HuH-7.5 (cell line): Measurements from ENCODE around the gene E2F6.

Experiments used
- DNase-seq: peaks from one replicate; pipeline ENCODE4 v3.0.0; 2011; ENCODE audit warnings: low spot score

The E2F6 gene

DNA sequence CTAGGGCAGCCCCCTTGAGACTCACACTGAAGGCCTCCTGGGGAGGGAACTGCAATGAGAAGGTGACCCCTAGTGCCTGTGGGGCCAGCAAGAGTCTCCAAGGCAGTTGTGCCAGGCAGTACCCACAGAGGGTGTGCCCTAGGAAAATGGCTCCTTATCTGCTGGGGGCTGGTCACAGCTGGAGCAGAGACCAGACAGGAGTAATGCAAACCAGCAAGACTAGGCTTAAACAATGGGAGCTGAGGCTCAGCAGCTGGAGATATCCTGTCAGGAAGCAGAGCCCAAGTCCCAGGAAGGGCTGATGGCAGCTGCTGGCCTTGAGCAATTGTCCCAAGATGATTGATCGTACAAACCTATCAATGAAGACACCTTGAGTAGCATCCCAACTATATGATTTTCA is 26.8 kb upstream of the E2F6 start:
- DNase-seq = no peak

- no peak for DNase-seq
Measured at GRCh38 chr2:11492244-11492643, 26.3 kb upstream of the E2F6 start.

- no peak for DNase-seq
Measured at GRCh38 chr2:11491348-11491933, 25.5 kb upstream of the E2F6 start.

DNA sequence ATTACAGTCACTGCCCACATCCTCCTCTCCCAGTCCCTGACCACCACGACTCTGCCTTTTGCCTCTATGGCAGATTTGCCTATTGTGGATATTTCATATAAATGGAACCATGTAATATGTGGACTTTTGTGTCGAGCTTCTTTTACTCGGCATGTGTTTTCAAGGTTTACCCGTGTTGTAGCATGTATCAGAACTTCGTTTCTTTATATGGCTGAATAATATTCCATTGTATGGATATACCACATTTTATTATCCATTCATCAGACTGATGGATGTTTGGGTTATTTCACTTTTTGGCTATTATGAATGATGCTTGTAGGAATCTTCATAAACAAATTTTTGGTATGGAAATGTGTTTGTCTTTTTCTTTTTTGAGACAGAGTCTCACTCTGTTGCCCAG is 24.2 kb upstream of the E2F6 start:
- DNase-seq = no peak

DNA sequence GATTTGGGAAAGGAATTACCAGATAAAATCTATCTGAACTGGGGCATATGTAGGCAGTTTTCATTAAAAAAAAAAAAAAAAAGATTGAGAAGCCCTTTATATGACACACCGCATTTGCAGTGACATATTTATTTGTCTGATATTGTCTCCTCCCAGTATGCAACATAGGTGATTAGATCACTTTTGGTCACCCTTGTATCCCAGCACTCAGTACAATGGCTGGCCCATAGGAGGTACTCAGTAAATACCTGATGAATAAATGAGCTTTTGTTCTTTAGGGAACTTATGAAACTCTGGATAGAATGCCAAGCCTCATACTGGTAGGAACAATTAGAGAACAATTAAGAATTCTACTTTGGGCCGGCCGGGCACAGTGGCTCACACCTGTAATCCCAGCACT is 22.8 kb upstream of the E2F6 start:
- no peak for DNase-seq

- DNase-seq = no peak
Measured at GRCh38 chr2:11483806-11484617, 18.1 kb upstream of the E2F6 start.

DNA sequence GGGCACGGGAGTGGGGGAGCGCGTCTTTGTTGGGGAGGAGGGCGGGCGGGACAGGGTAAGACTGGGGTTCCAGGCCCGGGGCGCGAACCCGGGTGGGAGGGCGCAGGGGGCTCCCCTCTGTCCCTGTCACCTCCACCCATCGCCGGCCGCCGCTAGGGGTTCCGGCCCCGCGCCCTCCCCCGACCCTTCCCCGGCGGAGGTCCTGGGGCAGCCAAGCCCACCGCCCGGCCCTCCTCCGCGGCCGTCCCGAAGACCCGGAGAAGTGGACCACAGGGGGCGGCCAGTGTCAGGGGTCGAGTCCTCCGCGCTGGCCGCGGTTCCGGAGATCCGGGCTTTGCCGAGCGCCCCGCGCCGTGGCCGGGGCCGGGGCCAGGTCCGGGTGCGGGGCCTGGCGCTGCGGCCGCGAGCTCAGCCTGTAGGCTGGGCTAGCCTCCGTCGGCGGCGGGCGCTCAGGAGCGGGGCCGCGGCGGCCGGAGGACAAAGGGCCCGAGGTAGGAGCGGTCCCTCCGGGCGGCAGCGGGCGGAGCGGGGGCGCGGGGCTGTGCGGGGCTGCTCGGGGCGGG is 16.6 kb upstream of the E2F6 start:
- peak; percentile 39 for DNase-seq

DNA sequence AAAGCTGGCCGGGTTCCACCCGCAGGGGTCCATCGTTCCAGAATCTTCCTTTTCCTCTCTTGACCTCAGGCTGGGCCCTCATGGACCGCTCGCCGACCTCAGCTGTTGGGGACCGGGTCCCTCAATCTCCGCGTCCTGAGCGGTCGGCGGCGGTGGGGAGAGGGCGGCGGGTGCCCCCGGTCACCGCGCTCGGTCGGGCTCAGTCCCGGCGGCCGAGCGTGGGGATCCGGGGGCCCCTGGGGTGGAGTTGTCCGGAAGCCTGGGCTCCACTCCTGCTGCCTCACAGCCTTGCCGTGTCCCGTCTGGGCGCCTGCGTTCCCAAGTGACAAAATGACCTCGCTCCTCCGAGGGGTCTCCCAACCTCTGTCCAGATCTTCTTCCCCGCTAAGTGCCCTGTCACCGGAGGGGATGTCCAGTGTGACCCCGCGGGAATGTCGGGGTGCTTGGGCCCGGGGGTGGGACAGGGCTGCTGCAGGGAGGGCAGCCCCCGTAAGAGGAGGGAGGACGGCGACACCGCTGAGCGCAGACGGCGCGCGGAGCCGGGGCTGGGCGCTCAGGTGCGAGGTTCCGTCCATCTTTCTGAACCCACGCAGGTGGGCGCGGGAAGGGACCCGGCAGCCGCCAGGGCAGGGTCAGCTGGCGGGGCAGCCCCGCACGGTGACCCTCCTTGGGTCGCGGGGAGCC is 16.0 kb upstream of the E2F6 start:
- DNase-seq = no peak

DNA sequence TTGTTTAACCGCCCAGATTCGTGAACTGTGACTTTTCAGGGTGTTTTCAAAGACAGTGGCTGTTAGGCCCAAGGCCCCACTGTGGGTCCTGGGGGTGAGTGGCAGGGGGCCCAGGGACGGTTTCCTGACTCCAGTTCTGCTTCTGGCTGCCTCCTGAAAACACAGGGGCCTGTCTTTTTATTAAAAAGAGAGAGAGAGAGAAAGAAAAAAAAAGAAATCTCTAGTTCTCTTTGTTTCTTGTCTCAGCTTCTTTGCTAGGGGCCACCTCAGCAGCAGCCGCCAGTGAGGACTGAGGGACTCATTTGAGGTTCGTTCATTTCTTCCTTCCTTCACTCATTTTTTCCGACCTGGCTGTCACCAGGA is 15.4 kb upstream of the E2F6 start:
- DNase-seq = no peak

DNA sequence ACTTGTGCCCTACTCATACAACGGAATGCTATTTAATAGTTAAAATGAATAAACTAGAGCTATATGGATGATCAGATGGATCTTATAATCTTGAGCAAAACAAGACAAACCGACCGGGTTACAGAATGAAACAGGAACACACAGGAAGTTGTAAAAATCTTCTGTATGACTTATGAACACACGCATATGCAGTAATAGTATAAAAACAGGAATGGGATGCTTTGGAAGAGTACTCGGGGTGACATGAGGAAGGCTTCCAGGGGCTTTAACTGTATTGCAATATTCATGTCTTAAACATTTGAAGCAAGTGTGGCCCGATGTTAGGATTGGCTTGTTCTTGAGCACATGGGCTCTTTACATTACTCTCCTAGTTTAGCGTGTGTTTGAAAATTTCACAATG is 14.9 kb upstream of the E2F6 start:
- DNase-seq = no peak

GRCh38 chr2:11480406-11480805 is 14.4 kb upstream of the E2F6 start:
- no peak for DNase-seq

GRCh38 chr2:11478899-11479605 is 13.1 kb upstream of the E2F6 start:
- no peak for DNase-seq

- peak; percentile 57 for DNase-seq
Measured at GRCh38 chr2:11477994-11478393, 12.0 kb upstream of the E2F6 start.

- no peak for DNase-seq
Measured at GRCh38 chr2:11473659-11474433, 7.9 kb upstream of the E2F6 start.

DNA sequence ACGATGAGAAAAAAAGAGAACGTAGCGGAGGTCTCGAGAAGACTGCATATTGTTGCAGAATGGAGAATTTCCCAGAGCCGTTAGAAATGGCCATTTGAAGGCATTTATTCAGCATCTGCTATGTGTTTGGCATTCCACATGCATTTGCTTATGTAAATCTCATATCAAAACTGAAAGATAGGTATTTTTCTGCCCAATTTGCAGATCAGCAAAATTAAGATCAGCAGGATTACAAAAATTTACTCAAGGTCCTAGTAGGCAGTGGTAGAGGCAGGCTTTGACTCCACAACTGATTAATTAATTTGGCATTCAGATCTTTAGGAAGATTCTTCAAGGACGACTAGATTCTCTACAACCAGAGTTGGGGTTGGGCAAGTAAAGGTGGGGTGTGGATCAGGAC is 1.8 kb upstream of the E2F6 start:
- no peak for DNase-seq

- DNase-seq = no peak
Measured at GRCh38 chr2:11467129-11467649, 1.2 kb upstream of the E2F6 start.

GRCh38 chr2:11466307-11467128 is 557 bp upstream of the E2F6 start:
- DNase-seq = no peak

DNA sequence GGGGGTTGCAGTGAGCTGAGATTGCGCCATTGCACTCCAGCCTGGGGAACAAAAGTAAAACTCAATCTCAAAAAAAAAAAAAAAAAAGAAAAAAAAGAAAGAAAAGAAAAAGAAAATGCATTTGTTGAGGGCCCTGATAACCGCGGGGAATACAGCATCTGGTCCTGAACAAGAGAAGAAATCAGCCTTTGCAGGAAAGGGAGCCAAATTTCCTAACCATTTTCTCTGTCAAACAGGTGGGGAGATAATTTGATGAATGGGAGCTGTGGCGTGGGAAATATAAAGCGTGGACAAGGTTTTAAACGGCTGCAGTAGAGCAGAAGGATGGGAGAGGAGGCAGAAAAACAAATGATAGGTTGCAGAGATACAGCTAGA is 864 bp downstream of the E2F6 start:
- DNase-seq = no peak

DNA sequence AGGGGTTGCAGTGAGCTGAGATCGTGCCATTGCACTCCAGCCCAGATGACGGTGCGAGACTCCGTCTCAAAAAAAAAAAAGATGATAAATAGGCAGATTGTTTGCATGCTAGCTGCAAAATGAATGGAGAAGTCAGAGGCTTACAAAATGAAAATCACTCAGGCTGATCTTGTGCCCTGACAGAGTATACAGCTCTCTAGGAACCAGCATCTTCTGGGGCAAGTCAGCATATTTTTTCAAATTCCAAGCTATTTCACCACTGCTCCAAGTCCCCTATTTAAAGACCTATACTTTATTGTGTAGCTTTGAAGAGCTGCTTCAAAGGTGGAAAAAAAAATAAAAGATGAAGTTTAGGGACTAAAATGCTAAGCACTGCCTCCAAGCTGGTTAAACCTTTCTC is 6.1 kb downstream of the E2F6 start:
- no peak for DNase-seq

DNA sequence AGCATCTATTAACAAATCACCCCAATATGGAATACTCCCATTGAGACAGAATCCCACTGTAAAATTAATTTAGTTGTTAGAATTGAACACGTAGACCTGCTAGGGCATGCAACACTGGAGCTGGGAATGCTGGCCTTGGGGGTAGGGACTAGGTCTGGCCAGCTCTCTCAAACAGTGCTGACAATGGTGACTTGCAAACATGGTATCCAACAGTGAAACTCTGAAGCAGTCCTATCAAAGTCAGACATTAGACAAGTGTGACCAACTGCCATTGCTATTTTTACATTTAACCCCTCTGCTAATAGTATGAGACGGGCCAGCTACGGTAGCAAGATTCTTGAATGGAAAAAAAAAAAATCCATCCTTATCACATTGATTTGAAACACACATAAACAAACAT is 7.2 kb downstream of the E2F6 start:
- DNase-seq = no peak

GRCh38 chr2:11457935-11458334 is 8.0 kb downstream of the E2F6 start:
- DNase-seq = no peak
